Ovary (tissue), 3 donors: ENCODE data around the gene PPP1R37.

Experiments
- EP300 ChIP-seq: sonication (generic); formaldehyde crosslinking; IDR thresholded peaks from one replicate; pipeline ENCODE4 v1.6.1; 2017; ENCODE audit warnings: antibody characterized with exemption
- TF ChIP-seq, protein P1 (sequence below), 3 donors: fragments of 450-650 bp in 2 of 3; fragments of 200-600 bp in 1 of 3; IDR thresholded peaks; one replicate each; pipeline versions ENCODE4 v1.5.1 to v1.8.0; 2016 to 2022; ENCODE audit warnings: antibody characterized with exemption in 3 of 3, mild to moderate bottlenecking in 1 of 3
- donor health status: DM: no; HTN: no; CAD: no.

DNA sequence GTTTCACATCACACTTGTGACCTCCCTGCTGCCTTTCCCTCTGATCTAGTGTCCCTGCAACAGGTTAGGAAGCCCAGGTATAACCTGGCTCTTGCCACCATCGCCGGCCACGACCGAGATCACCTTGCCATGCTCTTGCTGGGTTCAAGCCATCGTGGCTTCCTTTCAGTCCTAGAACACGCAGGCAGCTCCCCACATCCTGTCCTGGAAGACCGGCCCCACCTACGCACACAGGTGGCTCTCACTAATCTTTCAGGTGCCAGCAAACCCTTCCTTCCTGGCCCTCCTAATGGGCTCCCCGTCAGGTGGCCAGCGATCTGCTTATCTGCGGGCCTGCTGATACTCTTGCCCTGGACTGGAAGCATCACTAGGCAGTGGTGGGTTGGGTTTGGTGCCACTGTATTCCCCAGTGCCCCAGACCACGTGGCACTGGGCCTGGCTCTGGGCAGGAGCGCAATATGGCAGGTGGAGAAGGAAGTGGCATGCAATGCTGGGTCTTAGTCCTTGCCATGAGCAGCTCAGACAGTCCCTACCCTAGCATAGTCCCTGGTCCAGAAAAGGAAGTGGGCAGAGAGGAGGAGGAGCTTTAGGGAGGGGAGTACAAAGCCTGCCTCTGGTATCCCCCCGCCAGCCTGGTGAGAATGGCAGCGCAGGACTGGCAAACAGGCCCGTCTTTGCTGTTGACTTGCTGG is 11.8 kb downstream of the PPP1R37 start:
- TF ChIP-seq, protein P1, sequence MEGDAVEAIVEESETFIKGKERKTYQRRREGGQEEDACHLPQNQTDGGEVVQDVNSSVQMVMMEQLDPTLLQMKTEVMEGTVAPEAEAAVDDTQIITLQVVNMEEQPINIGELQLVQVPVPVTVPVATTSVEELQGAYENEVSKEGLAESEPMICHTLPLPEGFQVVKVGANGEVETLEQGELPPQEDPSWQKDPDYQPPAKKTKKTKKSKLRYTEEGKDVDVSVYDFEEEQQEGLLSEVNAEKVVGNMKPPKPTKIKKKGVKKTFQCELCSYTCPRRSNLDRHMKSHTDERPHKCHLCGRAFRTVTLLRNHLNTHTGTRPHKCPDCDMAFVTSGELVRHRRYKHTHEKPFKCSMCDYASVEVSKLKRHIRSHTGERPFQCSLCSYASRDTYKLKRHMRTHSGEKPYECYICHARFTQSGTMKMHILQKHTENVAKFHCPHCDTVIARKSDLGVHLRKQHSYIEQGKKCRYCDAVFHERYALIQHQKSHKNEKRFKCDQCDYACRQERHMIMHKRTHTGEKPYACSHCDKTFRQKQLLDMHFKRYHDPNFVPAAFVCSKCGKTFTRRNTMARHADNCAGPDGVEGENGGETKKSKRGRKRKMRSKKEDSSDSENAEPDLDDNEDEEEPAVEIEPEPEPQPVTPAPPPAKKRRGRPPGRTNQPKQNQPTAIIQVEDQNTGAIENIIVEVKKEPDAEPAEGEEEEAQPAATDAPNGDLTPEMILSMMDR (IDR thresholded peaks at IDR 0.05): no peak
- TF ChIP-seq EP300: no peak
